Measurements from ENCODE around the gene PLA2G4F.

PLA2G4F gene

GRCh38 chr15:42133356-42133755 lies 23.1 kb downstream of the PLA2G4F start:
- DNase-seq (ENCODE audit: low read depth in 2 of 2) = no peak

GRCh38 chr15:42131826-42132806 lies 24.3 kb downstream of the PLA2G4F start:
- no peak for DNase-seq (ENCODE audit: low read depth in 2 of 2)

GRCh38 chr15:42131006-42131405 lies 25.4 kb downstream of the PLA2G4F start:
- DNase-seq (ENCODE audit: low read depth in 2 of 2) = no peak

- DNase-seq (ENCODE audit: low read depth in 2 of 2) = no peak
These were observed 26.0 kb downstream of the PLA2G4F start for GRCh38 chr15:42130246-42130986.

GRCh38 chr15:42129364-42129763 lies 27.1 kb downstream of the PLA2G4F start:
- DNase-seq (ENCODE audit: low read depth in 2 of 2) = no peak

GRCh38 chr15:42128476-42128875 lies 28.0 kb downstream of the PLA2G4F start:
- DNase-seq (ENCODE audit: low read depth in 2 of 2) = no peak

- DNase-seq (ENCODE audit: low read depth in 2 of 2) = no peak
These were observed 32.9 kb downstream of the PLA2G4F start for GRCh38 chr15:42123546-42123945.

GRCh38 chr15:42121682-42122081 lies 34.8 kb downstream of the PLA2G4F start:
- DNase-seq (ENCODE audit: low read depth in 2 of 2) = no peak

- no peak for DNase-seq (ENCODE audit: low read depth in 2 of 2)
These were observed 35.4 kb downstream of the PLA2G4F start for GRCh38 chr15:42121021-42121420.

- DNase-seq (ENCODE audit: low read depth in 2 of 2) = no peak
These were observed 36.2 kb downstream of the PLA2G4F start for GRCh38 chr15:42120285-42120684.

GRCh38 chr15:42119446-42119760 lies 37.0 kb downstream of the PLA2G4F start:
- no peak for DNase-seq (ENCODE audit: low read depth in 2 of 2)

GRCh38 chr15:42118650-42119445 lies 37.6 kb downstream of the PLA2G4F start:
- DNase-seq (ENCODE audit: low read depth in 2 of 2) = no peak

- no peak for DNase-seq (ENCODE audit: low read depth in 2 of 2)
These were observed 44.5 kb downstream of the PLA2G4F start for GRCh38 chr15:42111924-42112323.

- DNase-seq (ENCODE audit: low read depth in 2 of 2) = no peak
These were observed 46.1 kb downstream of the PLA2G4F start for GRCh38 chr15:42110367-42110766.

- DNase-seq (ENCODE audit: low read depth in 2 of 2) = no peak
These were observed 47.6 kb downstream of the PLA2G4F start for GRCh38 chr15:42108806-42109205.

- no peak for DNase-seq (ENCODE audit: low read depth in 2 of 2)
These were observed 48.2 kb downstream of the PLA2G4F start for GRCh38 chr15:42108189-42108588.

GRCh38 chr15:42107473-42107872 lies 49.0 kb downstream of the PLA2G4F start:
- DNase-seq (ENCODE audit: low read depth in 2 of 2) = no peak

GRCh38 chr15:42106288-42106687 lies 50.1 kb downstream of the PLA2G4F start:
- DNase-seq (ENCODE audit: low read depth in 2 of 2) = no peak

- no peak for DNase-seq (ENCODE audit: low read depth in 2 of 2)
These were observed 52.1 kb downstream of the PLA2G4F start for GRCh38 chr15:42104095-42104891.

- no peak for DNase-seq (ENCODE audit: low read depth in 2 of 2)
These were observed 53.7 kb downstream of the PLA2G4F start for GRCh38 chr15:42102646-42103235.

GRCh38 chr15:42101861-42102260 lies 54.6 kb downstream of the PLA2G4F start:
- no peak for DNase-seq (ENCODE audit: low read depth in 2 of 2)

Measured in stimulated activated CD4-positive, alpha-beta T cell treated with anti-CD3 and anti-CD28 coated beads, Interleukin-1b, Interleukin-23, amount 100 ng/mL, for 1 hour (primary cell).